Mucosa of descending colon (tissue), 3 donors: Measurements from ENCODE around the gene ATRN. TPM values are rescaled to one million over a fixed set of nuclear protein-coding genes. Genes with fewer than 3 reads are reported as not detected.
"Not testable (repeated sequence)": the region's sequence is repeated elsewhere in the genome, so short reads cannot be mapped to it uniquely, and the experiment has no call there.

Experiments used
- ATAC-seq: fragments of 200-7000 bp; cut with Tn5 transposase; one replicate; pipeline ENCODE4 v1.9.1; 2020; ENCODE audit warnings: mild to moderate bottlenecking, moderate library complexity
- DNase-seq, 3 donors: peaks; one replicate each; pipeline ENCODE4 v3.0.0-alpha.2; 2020
- H3K36me3 ChIP-seq: fragments of 200-600 bp; one replicate; pipeline ENCODE4 v1.8.0; 2021; ENCODE audit warnings: low read depth, mild to moderate bottlenecking
- H3K4me1 ChIP-seq: fragments of 200-600 bp; one replicate; pipeline ENCODE4 v1.8.0; 2021; ENCODE audit warnings: low read depth, mild to moderate bottlenecking
- H3K4me3 ChIP-seq: fragments of 200-600 bp; one replicate; pipeline ENCODE4 v1.8.0; 2021; ENCODE audit warnings: mild to moderate bottlenecking
- H3K9me3 ChIP-seq: fragments of 200-600 bp; one replicate; pipeline ENCODE4 v1.8.0; 2021; ENCODE audit warnings: mild to moderate bottlenecking
- intact Hi-C, 2 donors: fragments of 100-400 bp; cut with DNase I in 1 of 2; cut with micrococcal nuclease in 1 of 2; formaldehyde crosslinking; loops; one replicate each; pipeline versions ENCODE4 v1.11.0 to v1.11.1; 2022; cut with DNase I, micrococcal nuclease
- total RNA-seq, 3 donors: library from RNA; stranded (reverse); fragmentation: NEBNext Ultra II Directional in 2 of 3; extraction: Animal tissue kit (Norgen Biotek cat#: 25700) in 2 of 3; gene quantifications; one replicate each; pipeline versions ENCODE4 v1.2.1 to v1.2.4, GENCODE V29; 2021 to 2023
- TF ChIP-seq, protein P1 (sequence below): fragments of 200-600 bp; IDR thresholded peaks from one replicate; pipeline ENCODE4 v1.8.0; 2022; ENCODE audit warnings: antibody characterized with exemption, mild to moderate bottlenecking
- donor health status: DM: no; HTN: no; CAD: no; lungs with moderate emphysema.
- donor health status: DM: no; HTN: no; CAD: no.
- donor health status: DM: no; HTN: yes; CAD: no.

ATRN gene
- total RNA-seq, 3 donors from 2014 or later, result 22.1 to 28.2 (median 23.7) TPM

DNA sequence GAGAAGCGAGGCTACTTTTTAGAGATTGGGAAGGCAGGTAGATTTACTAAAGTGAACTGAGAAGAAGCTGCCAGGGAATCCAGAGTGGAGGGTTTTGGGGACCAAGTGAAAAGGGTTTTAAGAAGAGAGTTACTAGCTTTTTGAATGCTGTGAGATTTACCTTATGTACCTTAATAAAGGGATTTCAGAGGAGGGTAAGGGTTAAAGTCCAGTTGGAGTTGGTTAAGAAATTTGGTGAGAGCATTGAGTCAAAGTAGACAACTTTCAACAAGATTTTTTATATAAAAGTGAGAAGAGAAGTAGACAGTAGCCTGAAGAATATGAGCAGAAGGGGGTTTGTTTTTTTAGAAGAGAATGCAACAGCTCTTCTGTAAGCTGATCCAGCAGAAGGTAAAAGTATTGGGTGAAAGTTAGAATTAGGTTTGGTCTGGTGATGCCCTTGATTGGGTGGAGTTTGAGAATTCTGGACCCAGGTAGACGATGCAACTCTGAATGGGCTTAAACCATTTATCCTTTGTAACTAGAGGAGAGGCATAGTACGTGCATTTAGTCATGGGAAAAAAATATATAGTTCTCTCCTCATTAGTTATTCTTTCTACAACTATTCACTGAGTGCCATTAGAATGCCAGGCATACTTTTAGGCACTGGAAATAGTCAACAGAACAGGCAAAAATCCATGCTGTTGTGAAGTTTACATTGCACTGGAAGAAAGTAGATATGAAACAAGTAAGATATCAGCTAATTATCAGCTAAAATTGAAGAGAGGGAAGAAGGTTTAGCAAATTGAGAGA lies 44.8 kb downstream of the ATRN start:
- intact Hi-C loops, result no loop called here
- H3K4me1 ChIP-seq, result peaks cover under 1% of the 10 kb centered on the region
- no peak for DNase-seq
- TF ChIP-seq, protein P1, sequence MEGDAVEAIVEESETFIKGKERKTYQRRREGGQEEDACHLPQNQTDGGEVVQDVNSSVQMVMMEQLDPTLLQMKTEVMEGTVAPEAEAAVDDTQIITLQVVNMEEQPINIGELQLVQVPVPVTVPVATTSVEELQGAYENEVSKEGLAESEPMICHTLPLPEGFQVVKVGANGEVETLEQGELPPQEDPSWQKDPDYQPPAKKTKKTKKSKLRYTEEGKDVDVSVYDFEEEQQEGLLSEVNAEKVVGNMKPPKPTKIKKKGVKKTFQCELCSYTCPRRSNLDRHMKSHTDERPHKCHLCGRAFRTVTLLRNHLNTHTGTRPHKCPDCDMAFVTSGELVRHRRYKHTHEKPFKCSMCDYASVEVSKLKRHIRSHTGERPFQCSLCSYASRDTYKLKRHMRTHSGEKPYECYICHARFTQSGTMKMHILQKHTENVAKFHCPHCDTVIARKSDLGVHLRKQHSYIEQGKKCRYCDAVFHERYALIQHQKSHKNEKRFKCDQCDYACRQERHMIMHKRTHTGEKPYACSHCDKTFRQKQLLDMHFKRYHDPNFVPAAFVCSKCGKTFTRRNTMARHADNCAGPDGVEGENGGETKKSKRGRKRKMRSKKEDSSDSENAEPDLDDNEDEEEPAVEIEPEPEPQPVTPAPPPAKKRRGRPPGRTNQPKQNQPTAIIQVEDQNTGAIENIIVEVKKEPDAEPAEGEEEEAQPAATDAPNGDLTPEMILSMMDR, result no peak
- H3K36me3 ChIP-seq, result no peaks in the 10 kb centered on the region
- H3K9me3 ChIP-seq, result no peaks in the 10 kb centered on the region
- no peak overlapping the region for H3K4me3 ChIP-seq
- no peak for ATAC-seq

DNA sequence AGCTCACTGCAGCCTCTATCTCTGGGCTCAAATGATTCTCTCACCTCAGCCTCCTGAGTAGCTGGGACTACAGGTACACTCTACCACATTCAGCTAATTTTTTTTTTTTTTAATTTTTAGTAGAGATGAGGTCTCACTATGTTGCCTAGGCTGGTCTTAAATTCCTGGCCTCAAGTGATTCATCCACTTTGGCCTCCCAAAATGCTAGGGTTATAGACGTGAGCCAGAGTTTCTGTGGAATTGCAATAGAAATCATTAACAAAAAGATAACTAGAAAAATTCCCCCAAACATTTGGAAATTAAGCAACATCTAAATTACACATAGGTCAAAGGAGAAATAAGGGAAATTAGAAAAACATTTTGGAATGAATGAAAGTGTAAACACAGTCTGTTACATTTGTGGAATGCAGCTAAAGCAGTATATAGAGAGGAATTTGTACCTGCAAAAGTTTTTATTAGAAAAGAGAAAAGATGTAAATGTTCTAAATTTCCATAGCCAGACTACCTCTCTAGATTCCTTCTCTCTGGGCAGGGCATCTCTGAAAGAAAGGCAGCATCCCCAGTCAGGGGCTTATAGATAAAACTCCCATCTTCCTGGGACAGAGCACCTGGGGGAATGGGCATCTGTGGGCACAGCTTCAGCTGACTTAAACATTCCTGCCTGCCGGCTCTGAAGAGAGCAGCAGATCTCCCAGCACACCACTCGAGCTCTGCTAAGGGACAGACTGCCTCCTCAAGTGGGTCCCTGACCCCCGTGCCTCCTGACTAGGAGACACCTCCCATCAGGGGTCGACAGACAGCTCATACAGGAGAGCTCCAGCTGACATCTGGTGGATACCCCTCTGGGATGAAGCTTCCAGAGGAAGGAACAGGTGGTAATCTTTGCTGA lies 51.3 kb downstream of the ATRN start:
- Histone ChIP-seq H3K9me3 (peaks cover 2% of the 10 kb centered on the region), H3K4me1 (no peaks in the 10 kb centered on the region), H3K36me3 (no peaks in the 10 kb centered on the region), H3K4me3 (no peak overlapping the region)
- intact Hi-C loops, result no loop called here
- ATAC-seq (no peak), DNase-seq (no peak)
- TF ChIP-seq, protein P1, result no peak

DNA sequence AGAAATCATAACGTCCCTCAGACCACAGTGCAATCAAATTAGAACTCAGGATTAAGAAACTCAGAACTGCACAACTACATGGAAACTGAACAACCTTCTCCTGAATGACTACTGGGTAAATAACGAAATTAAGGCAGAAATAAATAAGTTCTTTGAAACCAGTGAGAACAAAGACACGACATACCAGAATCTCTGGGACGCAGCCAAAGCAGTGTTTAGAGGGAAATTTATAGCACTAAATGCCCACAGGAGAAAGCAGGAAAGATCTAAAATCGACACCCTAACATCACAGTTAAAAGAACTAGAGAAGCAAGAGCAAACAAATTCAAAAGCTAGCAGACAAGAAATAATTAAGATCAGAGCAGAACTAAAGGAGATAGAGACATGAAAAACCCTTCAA lies 53.9 kb downstream of the ATRN start:
- DNase-seq, intact Hi-C loops, H3K4me3 ChIP-seq, H3K4me1 ChIP-seq, H3K36me3 ChIP-seq, H3K9me3 ChIP-seq, ATAC-seq: not testable (repeated sequence)

GRCh38 chr20:3532089-3532615 lies 61.3 kb downstream of the ATRN start:
- peak; percentile 89 for ATAC-seq
- TF ChIP-seq, protein P1, result no peak
- Histone ChIP-seq H3K36me3 (no peaks in the 10 kb centered on the region), H3K4me1 (no peaks in the 10 kb centered on the region), H3K4me3 (no peak overlapping the region), H3K9me3 (no peaks in the 10 kb centered on the region)
- intact Hi-C loops, result no loop called here
- no peak for DNase-seq

GRCh38 chr20:3537733-3538132 lies 66.9 kb downstream of the ATRN start:
- not testable (repeated sequence) for DNase-seq, ATAC-seq

GRCh38 chr20:3539311-3540107 lies 68.7 kb downstream of the ATRN start:
- no peaks in the 10 kb centered on the region for H3K9me3 ChIP-seq
- H3K4me3 ChIP-seq, result no peak overlapping the region
- ATAC-seq (no peak), DNase-seq (no peak)
- no peaks in the 10 kb centered on the region for H3K36me3 ChIP-seq
- intact Hi-C loops, result no loop called here
- no peaks in the 10 kb centered on the region for H3K4me1 ChIP-seq
- TF ChIP-seq, protein P1, result no peak

More at GRCh38 chr20:3537733-3538132, 66.9 kb downstream of the ATRN start:
- intact Hi-C loops, H3K4me1 ChIP-seq, H3K4me3 ChIP-seq, H3K36me3 ChIP-seq, H3K9me3 ChIP-seq: not testable (repeated sequence)
